GM12891 (cell line): ENCODE measurements around the gene MYL11.

Source experiments
- DNase-seq: peaks from one replicate; pipeline ENCODE4 v3.0.0; 2011; ENCODE audit warnings: low spot score; ENCODE audit not compliant: insufficient read length
- FAIRE-seq: peaks from 2 replicates; lab custom pipeline; 2011; peaks lifted over from hg19 to GRCh38; lab: Jason Lieb, UNC
- PAX5 ChIP-seq: IDR thresholded peaks from 2 replicates; pipeline ENCODE4 v1.6.1; 2011; ENCODE audit warnings: low read length, moderate library complexity, mild to moderate bottlenecking; ENCODE audit not compliant: insufficient read depth, severe bottlenecking
- POLR2A ChIP-seq: IDR thresholded peaks from 2 replicates; pipeline ENCODE4 v1.6.1; 2011; ENCODE audit warnings: low read depth, low read length, control low read depth
- POLR2AphosphoS5 ChIP-seq: IDR thresholded peaks from 2 replicates; pipeline ENCODE4 v1.6.1; 2011; ENCODE audit warnings: low read depth, low read length, control low read depth
- POU2F2 ChIP-seq: IDR thresholded peaks from 2 replicates; pipeline ENCODE4 v1.6.1; 2011; ENCODE audit warnings: low read depth, mild to moderate bottlenecking, control low read depth, low read length, moderate library complexity
- SPI1 ChIP-seq: IDR thresholded peaks from 2 replicates; pipeline ENCODE4 v1.6.1; 2011; ENCODE audit warnings: low read depth, low read length, control low read depth
- TAF1 ChIP-seq: IDR thresholded peaks from 2 replicates; pipeline ENCODE4 v1.6.1; 2011; ENCODE audit warnings: low read depth, low read length, control low read depth

The MYL11 gene

DNA sequence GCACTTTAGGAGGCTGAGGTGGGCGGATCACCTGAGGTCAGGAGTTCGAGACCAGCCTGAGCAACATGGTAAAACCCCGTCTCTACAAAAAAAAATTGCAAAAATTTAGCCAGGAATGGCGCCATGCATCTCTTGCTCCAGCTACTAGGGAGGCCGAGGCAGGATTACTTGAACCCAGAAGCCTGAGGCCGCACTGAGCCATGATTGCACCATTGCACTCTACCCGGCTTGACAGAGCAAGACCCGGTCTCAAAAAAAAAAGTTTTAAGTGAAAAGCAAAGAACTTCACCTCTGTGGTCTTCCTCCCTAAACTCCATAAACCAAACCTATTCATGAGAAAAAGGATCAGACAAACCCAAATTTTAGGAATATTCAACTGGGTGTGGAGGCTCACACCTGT, 26.5 kb upstream of the MYL11 start:
- DNase-seq (no peak), FAIRE-seq (no peak)
- no peak for TF ChIP-seq POLR2A
- no peak for TF ChIP-seq PAX5
- TF ChIP-seq POLR2AphosphoS5: no peak
- TF ChIP-seq SPI1: no peak

DNA sequence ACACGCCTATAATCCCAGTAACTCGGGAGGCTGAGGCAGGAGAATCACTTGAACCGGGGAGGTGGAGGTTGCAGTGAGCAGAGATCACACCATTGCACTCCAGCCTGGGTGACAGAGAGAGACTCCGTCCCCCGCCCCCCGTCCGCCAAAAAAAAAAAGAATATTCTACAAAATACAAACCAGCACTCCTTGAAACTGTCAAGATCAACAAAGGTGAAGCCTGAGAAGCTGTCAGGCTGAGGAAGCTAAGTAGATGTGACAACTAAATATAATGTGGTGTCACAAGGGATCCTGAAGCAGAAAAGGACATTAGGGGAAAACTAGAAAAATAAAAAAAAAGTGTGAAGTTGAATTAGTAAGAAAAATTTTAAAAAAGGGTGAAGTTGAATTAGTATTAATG, 25.7 kb upstream of the MYL11 start:
- DNase-seq: no peak
- no peak for FAIRE-seq
- TF ChIP-seq POLR2AphosphoS5: no peak
- TF ChIP-seq SPI1: no peak

DNA sequence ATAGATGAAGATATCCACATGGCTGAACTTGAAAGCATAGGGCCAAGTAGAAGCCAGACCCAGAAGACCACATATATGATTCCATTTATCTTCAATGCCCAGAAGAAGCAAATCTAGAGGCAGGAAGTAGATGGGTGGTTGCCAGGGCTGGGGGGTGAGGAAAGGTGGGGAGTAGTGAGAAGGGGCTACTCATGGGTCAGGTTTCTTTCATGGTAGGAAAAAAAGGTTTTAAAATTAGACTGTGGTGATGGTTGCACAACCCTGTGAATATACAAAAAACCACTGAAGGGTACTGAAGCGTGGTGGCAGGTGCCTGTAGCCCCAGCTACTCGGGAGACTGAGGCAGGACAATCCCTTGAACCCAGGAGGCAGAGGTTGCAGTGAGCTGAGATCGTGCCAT, 24.9 kb upstream of the MYL11 start:
- DNase-seq (no peak), FAIRE-seq (peak; percentile 68)
- TF ChIP-seq POLR2A (no peak), PAX5 (peak; percentile 43), SPI1 (no peak), POU2F2 (no peak), TAF1 (no peak)

DNA sequence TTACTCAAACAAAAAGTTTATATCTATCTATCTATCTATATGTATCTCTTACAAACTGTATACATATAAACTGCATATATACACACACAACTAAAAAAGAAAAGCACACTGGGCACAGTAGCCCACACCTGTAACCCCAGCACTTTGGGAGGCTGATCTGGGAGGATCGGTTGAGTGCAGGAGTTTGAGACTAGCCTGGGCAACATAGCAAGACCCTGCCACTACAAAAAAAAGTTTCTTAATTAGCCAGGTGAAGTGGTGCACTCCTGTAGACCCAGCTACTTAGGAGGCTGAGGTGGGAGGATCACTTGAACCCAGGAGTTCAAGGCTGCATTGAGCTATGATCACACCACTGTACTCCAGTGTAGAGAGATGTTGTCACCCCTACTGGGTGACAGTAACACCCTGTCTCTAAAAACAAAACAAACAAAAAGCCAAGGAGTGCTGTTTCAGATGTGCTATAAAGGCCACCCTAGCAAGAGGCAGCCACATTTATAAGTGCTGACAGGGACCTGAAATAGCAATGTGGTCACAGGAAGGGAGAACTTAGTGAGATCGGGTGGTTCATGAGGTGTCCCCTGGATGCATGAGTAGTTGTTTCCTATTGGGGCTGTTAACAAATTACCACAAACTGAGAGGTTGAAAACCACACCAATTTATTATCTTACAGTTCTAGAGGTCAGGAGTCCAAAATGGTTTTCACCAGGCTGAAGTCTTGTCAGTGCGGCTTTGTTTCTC, 24.3 kb upstream of the MYL11 start:
- DNase-seq: peak; percentile 60
- no peak for TF ChIP-seq SPI1
- TF ChIP-seq PAX5: peak; percentile 48
- peak; percentile 78; the same call in 1 of the 2 replicates for TF ChIP-seq POU2F2
- TF ChIP-seq POLR2AphosphoS5: no peak
- TF ChIP-seq TAF1: no peak
- TF ChIP-seq POLR2A: no peak
- FAIRE-seq: peak; percentile 98

DNA sequence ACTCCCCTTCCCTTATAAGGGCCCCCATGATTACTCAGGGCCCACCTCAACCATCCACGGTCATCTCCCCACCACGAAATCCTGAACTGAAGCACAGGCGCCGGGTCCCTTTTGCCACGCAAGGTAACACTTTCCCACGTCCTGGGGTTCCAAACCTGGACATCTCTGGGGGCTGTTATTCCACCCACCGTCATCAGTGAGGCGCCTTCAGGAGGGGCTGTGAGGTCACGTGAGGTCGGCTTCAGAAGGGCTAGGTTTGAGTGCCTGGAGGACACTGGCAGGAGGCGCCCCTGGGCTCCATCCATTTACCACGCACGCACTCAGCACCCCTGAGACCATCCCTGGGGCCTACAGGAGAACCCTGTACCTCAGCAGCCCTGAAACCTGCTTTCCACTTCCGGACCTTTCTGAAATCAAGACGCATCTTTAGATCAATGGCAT, 23.6 kb upstream of the MYL11 start:
- FAIRE-seq: no peak
- no peak for TF ChIP-seq PAX5
- no peak for TF ChIP-seq POLR2A
- no peak for TF ChIP-seq TAF1
- no peak for TF ChIP-seq POU2F2
- no peak for TF ChIP-seq POLR2AphosphoS5
- no peak for TF ChIP-seq SPI1
- DNase-seq: no peak

DNA sequence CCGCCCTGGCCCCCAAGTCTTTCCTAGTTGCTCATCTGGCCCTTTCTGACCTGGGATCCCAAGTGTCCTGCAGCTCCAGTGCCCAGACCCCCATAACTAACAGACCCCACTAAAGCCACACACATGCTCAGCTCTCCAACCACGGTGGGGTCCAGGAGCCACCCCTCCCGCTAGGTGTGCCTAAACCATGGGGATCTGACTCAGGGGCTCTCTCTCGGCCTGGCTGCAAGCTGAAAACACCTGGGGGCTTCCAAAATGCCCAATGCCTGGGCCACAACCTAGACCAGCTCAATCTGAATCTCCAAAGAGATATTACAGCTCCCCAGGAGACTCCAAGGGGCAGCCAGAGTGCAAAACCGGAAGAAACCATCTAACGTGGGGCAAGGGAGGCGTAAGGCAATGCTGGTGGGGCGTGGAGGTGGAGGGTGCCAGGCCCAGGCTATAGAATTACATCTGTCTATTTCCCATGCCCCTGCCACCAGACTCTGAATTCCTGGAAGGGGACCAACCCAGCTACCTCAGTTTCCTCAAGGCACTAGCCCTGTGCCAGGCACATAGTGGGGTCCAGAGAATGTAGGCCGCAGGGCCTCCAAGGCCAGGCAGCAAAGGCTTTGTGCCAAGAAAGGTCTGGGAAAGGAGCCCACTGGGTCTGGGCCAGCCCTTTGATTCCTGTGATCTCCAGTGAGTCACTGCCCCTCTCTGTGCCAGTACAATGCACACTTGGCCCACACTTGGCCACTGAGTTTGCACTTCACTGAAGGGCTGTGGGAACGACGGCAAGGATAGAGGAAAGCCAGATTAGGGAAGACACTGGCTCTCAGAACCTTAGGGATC, 22.8 kb upstream of the MYL11 start:
- FAIRE-seq (no peak), DNase-seq (no peak)
- TF ChIP-seq POU2F2: no peak
- TF ChIP-seq PAX5: no peak
- no peak for TF ChIP-seq TAF1
- no peak for TF ChIP-seq POLR2A
- TF ChIP-seq POLR2AphosphoS5: no peak
- TF ChIP-seq SPI1: no peak

DNA sequence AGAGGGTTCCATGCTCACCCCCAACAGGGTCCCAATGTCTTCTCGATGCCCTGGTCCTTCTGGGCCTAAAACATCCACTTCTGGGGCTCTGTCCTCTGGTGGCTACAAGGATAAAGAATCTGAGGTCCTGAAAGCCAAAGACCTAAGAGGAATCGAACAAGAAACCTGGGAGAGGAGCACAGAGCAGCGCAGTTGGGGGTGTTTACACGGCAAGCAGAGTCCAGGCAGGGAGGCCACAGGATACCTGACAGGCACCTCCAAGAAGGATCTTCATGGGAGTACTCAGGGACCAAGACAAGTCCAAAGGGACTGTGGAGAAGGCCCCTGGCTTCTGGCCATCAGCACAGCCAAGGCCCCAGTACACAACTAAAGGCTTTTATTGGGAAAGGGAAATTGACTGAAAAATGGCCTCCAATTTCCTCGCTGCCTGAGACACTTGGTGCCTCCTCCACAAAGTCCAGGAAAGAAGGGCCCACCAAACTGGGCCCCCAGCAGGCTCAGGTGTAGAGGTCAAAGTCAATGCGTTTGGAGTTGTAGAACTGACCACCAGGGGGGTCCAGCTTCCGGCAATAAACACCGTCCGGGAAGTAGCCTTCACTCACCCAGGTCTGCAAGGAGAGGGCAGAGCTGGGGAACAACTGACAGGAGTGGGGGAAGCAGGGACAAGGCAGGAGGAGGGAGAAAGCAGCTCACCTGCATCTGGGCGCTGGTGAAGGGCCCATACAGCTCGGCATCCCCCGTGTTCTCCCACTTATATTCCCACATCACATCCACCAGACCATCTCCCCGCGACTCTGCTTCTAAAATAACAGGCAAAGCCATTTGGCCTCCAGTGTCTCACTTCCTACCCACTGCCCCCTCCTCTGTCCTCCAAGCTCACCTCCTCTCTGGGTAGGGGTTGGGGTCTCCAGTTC, 21.9 kb upstream of the MYL11 start:
- FAIRE-seq (no peak), DNase-seq (no peak)
- TF ChIP-seq POLR2A (no peak), POU2F2 (no peak), TAF1 (no peak), POLR2AphosphoS5 (no peak), PAX5 (no peak), SPI1 (no peak)

DNA sequence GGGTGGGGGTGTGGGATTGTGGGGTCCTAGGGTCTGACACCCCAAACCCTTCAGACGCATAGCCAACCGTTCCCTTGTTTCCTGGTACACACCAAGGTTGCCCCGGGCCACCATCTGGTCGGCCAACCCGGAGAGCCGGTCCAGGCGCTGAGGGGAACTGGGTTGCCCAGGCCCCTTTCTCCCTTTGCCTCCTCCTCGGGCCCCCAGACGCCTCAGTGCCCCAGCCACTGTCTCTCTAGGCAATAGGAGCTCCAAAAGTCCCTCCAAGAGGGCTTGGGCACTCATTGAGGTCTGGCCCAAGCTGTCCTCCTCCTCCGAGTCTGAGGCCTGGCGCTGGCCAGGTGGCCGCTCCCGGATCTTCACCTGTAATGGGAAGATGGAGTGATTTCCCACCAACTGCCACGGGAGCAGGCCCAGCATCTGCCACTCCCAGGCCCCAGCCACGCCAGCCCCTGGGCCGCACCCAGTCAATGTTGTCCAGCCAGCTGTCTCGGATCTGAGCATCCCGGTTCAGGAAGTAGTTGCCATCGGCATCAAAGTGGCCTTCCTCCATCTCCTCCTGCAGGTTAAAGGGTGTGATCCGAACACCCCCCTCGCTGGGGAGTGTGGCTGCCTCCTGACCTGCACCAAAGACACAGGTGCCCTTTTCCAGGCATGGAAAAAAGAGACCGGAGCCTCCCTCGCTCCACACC, 21.0 kb upstream of the MYL11 start:
- FAIRE-seq: no peak
- no peak for DNase-seq
- TF ChIP-seq POU2F2: no peak
- TF ChIP-seq TAF1: no peak
- no peak for TF ChIP-seq PAX5
- no peak for TF ChIP-seq SPI1
- TF ChIP-seq POLR2A: no peak
- TF ChIP-seq POLR2AphosphoS5: no peak
